ENCODE data around the gene CLEC16A. TPM values are rescaled to one million over a fixed set of nuclear protein-coding genes. Genes with fewer than 3 reads are reported as not detected.

CLEC16A gene
- total RNA-seq, 4 donors from 2014 or later: 24.5 to 33.0 (median 29.3) TPM

- in situ Hi-C loops (cut with MboI; ENCODE audit: low sequenced_read_pairs in 4 of 4) (loop anchor here in 1 of 4 donors (25.0 kb wide), 1 partner anchor 88 kb away; no protein-coding TSS in a partner anchor), intact Hi-C loops (cut with DNase I; ENCODE audit: low total_unique reads) (loop anchor here (1.0 to 5.0 kb wide), 3 partner anchors 30 to 90 kb away; no protein-coding TSS in a partner anchor)
- peak overlapping the region in 1 of 4 donors; percentile 8 for H3K4me3 ChIP-seq
- H3K9me3 ChIP-seq: no peaks in the 10 kb centered on the region
- peak; percentile 9 to 10 for ATAC-seq
- H3K27me3 ChIP-seq: no peaks in the 10 kb centered on the region
- H3K36me3 ChIP-seq: no peaks in the 10 kb centered on the region
- H3K27ac ChIP-seq: peak overlapping the region; percentile 55 to 82 (median 78)
- peaks cover 15 to 24% of the 10 kb centered on the region in 2 donors for H3K4me1 ChIP-seq
- peak in 1 of 2 donors; percentile 45 for DNase-seq
- TF ChIP-seq, protein P1, sequence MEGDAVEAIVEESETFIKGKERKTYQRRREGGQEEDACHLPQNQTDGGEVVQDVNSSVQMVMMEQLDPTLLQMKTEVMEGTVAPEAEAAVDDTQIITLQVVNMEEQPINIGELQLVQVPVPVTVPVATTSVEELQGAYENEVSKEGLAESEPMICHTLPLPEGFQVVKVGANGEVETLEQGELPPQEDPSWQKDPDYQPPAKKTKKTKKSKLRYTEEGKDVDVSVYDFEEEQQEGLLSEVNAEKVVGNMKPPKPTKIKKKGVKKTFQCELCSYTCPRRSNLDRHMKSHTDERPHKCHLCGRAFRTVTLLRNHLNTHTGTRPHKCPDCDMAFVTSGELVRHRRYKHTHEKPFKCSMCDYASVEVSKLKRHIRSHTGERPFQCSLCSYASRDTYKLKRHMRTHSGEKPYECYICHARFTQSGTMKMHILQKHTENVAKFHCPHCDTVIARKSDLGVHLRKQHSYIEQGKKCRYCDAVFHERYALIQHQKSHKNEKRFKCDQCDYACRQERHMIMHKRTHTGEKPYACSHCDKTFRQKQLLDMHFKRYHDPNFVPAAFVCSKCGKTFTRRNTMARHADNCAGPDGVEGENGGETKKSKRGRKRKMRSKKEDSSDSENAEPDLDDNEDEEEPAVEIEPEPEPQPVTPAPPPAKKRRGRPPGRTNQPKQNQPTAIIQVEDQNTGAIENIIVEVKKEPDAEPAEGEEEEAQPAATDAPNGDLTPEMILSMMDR (IDR thresholded peaks at IDR 0.05 in 4 of 5, conservative IDR thresholded peaks at IDR 0.05 in 1 of 5): no peak
- TF ChIP-seq POLR2A (IDR thresholded peaks at IDR 0.05): no peak
Measured at GRCh38 chr16:11224894-11225676, 280.7 kb downstream of the CLEC16A start.

- no peak for DNase-seq
- Histone ChIP-seq H3K9me3 (no peaks in the 10 kb centered on the region), H3K27me3 (no peaks in the 10 kb centered on the region), H3K27ac (peak overlapping the region in 2 of 4 donors; percentile 80 to 82), H3K4me1 (peaks cover 15 to 24% of the 10 kb centered on the region in 2 donors), H3K4me3 (peak overlapping the region in 1 of 4 donors; percentile 8), H3K36me3 (no peaks in the 10 kb centered on the region)
- no peak for TF ChIP-seq POLR2A (IDR thresholded peaks at IDR 0.05)
- TF ChIP-seq, protein P1 (IDR thresholded peaks at IDR 0.05 in 4 of 5, conservative IDR thresholded peaks at IDR 0.05 in 1 of 5): no peak
- ATAC-seq: no peak
- intact Hi-C loops (cut with DNase I; ENCODE audit: low total_unique reads) (loop anchor here (2.0 kb wide), 1 partner anchor 29 kb away; no protein-coding TSS in a partner anchor), in situ Hi-C loops (cut with MboI; ENCODE audit: low sequenced_read_pairs in 4 of 4) (loop anchor here in 1 of 4 donors (25.0 kb wide), 1 partner anchor 89 kb away; no protein-coding TSS in a partner anchor)
Measured at GRCh38 chr16:11225677-11226549, 281.5 kb downstream of the CLEC16A start.

DNA sequence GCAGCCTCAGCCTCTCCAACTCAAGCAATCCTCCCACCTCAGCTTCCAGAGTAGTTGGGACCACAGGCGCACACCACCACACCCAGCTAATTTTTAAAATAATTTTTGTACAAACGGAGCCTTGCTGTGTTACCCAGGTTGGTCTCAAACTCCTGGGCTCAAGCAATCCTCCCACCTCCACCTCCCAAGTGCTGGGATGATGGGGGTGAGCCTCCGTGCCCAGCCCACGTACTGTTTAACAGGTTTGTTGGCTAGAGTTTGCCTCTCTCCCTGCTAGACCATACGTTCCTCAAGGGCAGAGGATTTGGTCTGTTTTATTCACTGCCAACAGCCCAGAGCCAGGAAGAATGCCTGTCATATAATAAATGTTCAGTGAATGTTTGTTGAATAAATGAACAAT lies 285.1 kb downstream of the CLEC16A start:
- Histone ChIP-seq H3K36me3 (no peaks in the 10 kb centered on the region), H3K4me1 (peaks cover 9 to 13% of the 10 kb centered on the region in 2 donors), H3K27me3 (no peaks in the 10 kb centered on the region), H3K9me3 (no peaks in the 10 kb centered on the region), H3K27ac (no peak overlapping the region), H3K4me3 (no peak overlapping the region)
- ATAC-seq (no peak), DNase-seq (no peak)
- TF ChIP-seq, protein P1 (IDR thresholded peaks at IDR 0.05 in 4 of 5, conservative IDR thresholded peaks at IDR 0.05 in 1 of 5): no peak
- no peak for TF ChIP-seq POLR2A (IDR thresholded peaks at IDR 0.05)
- intact Hi-C loops (cut with DNase I; ENCODE audit: low total_unique reads): no loop called here
- in situ Hi-C loops (cut with MboI; ENCODE audit: low sequenced_read_pairs in 4 of 4): loop anchor here in 1 of 4 donors (25.0 kb wide), 1 partner anchor 92 kb away; no protein-coding TSS in a partner anchor

DNA sequence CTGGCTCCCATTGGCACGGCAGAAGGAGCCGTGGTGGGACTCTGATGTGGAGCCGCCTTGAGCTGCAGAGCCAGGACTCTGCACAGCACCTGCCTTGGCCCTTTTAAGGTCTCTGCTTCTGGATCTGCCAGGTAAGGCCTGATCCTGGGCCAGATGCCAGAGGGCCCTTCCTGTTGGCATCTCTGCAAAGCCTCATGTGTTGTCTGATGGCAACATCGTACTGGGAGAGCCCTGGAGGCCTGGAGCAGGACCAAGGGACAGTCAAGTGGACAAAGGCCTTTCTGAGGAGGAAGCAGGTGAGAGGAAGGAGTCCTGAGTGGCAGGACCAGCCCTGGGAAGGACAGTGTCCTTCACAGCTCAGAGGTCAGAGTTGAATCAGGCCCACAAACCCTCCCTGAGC lies 285.5 kb downstream of the CLEC16A start:
- H3K27ac ChIP-seq: no peak overlapping the region
- H3K36me3 ChIP-seq: no peaks in the 10 kb centered on the region
- H3K4me1 ChIP-seq: peaks cover 4 to 8% of the 10 kb centered on the region in 2 donors
- in situ Hi-C loops (cut with MboI; ENCODE audit: low sequenced_read_pairs in 4 of 4) (loop anchor here in 1 of 4 donors (25.0 kb wide), 1 partner anchor 93 kb away; no protein-coding TSS in a partner anchor), intact Hi-C loops (cut with DNase I; ENCODE audit: low total_unique reads) (no loop called here)
- no peak overlapping the region for H3K4me3 ChIP-seq
- no peaks in the 10 kb centered on the region for H3K27me3 ChIP-seq
- peak in 1 of 2 donors; percentile 58 for DNase-seq
- no peak for TF ChIP-seq POLR2A (IDR thresholded peaks at IDR 0.05)
- TF ChIP-seq, protein P1 (IDR thresholded peaks at IDR 0.05 in 4 of 5, conservative IDR thresholded peaks at IDR 0.05 in 1 of 5): no peak
- H3K9me3 ChIP-seq: no peaks in the 10 kb centered on the region
- ATAC-seq: peak in 1 of 2 donors; percentile 32
